ENCODE results near the gene SIGLEC10.

SIGLEC10 gene

GRCh38 chr19:51386882-51387520 lies 30.4 kb downstream of the SIGLEC10 start:
- H3K9me3 Mint-ChIP-seq: no peaks in the 10 kb centered on the region
- H3K27me3 Mint-ChIP-seq: no peaks in the 10 kb centered on the region
- H3K27ac Mint-ChIP-seq: no peak overlapping the region
- peaks cover 7% of the 10 kb centered on the region for H3K4me1 Mint-ChIP-seq
- H3K4me3 Mint-ChIP-seq: peak overlapping the region; percentile 49
- H3K36me3 Mint-ChIP-seq: no peaks in the 10 kb centered on the region

GRCh38 chr19:51382004-51382403 lies 35.4 kb downstream of the SIGLEC10 start:
- Mint-ChIP-seq H3K9me3 (no peaks in the 10 kb centered on the region), H3K27ac (no peak overlapping the region), H3K4me1 (peaks cover 12% of the 10 kb centered on the region), H3K36me3 (peaks cover 2% of the 10 kb centered on the region), H3K4me3 (no peak overlapping the region), H3K27me3 (no peaks in the 10 kb centered on the region)

GRCh38 chr19:51380379-51380778 lies 37.1 kb downstream of the SIGLEC10 start:
- Mint-ChIP-seq H3K27ac (no peak overlapping the region), H3K9me3 (no peaks in the 10 kb centered on the region), H3K27me3 (no peaks in the 10 kb centered on the region), H3K4me3 (no peak overlapping the region), H3K36me3 (peaks cover 2% of the 10 kb centered on the region), H3K4me1 (peaks cover 26% of the 10 kb centered on the region)

- Mint-ChIP-seq H3K27ac (no peak overlapping the region), H3K4me1 (peaks cover 53% of the 10 kb centered on the region), H3K9me3 (no peaks in the 10 kb centered on the region), H3K36me3 (peaks cover 2% of the 10 kb centered on the region), H3K27me3 (no peaks in the 10 kb centered on the region), H3K4me3 (no peak overlapping the region)
These were observed 40.0 kb downstream of the SIGLEC10 start for GRCh38 chr19:51377422-51377821.

- no peaks in the 10 kb centered on the region for H3K9me3 Mint-ChIP-seq
- H3K27ac Mint-ChIP-seq: no peak overlapping the region
- no peaks in the 10 kb centered on the region for H3K27me3 Mint-ChIP-seq
- peak overlapping the region; percentile 43 for H3K4me3 Mint-ChIP-seq
- peaks cover 69% of the 10 kb centered on the region for H3K4me1 Mint-ChIP-seq
- H3K36me3 Mint-ChIP-seq: peaks cover 2% of the 10 kb centered on the region
These were observed 41.8 kb downstream of the SIGLEC10 start for GRCh38 chr19:51375504-51376221.

- Mint-ChIP-seq H3K4me1 (peaks cover 70% of the 10 kb centered on the region), H3K9me3 (no peaks in the 10 kb centered on the region), H3K36me3 (no peaks in the 10 kb centered on the region), H3K4me3 (peak within 1 kb of the TSS; percentile 84), H3K27ac (peak within 1 kb of the TSS; percentile 81), H3K27me3 (no peaks in the 10 kb centered on the region)
These were observed 44.6 kb downstream of the SIGLEC10 start, which contains the start of gene NKG7 for GRCh38 chr19:51372649-51373504. TSS of gene NKG7 (minus strand) at chr19:51372654. CDS start at chr19:51372535, 119 bp downstream.

- no peaks in the 10 kb centered on the region for H3K9me3 Mint-ChIP-seq
- H3K4me3 Mint-ChIP-seq: peak overlapping the region; percentile 84
- H3K4me1 Mint-ChIP-seq: peaks cover 74% of the 10 kb centered on the region
- peak overlapping the region; percentile 81 for H3K27ac Mint-ChIP-seq
- no peaks in the 10 kb centered on the region for H3K36me3 Mint-ChIP-seq
- H3K27me3 Mint-ChIP-seq: no peaks in the 10 kb centered on the region
These were observed 45.3 kb downstream of the SIGLEC10 start for GRCh38 chr19:51372021-51372648.

- no peaks in the 10 kb centered on the region for H3K36me3 Mint-ChIP-seq
- peak overlapping the region; percentile 43 for H3K27ac Mint-ChIP-seq
- H3K27me3 Mint-ChIP-seq: no peaks in the 10 kb centered on the region
- H3K4me1 Mint-ChIP-seq: peaks cover 77% of the 10 kb centered on the region
- H3K9me3 Mint-ChIP-seq: no peaks in the 10 kb centered on the region
- peak overlapping the region; percentile 84 for H3K4me3 Mint-ChIP-seq
These were observed 46.2 kb downstream of the SIGLEC10 start for GRCh38 chr19:51371186-51371690.

- peak overlapping the region; percentile 84 for H3K4me3 Mint-ChIP-seq
- peaks cover 75% of the 10 kb centered on the region for H3K4me1 Mint-ChIP-seq
- no peaks in the 10 kb centered on the region for H3K9me3 Mint-ChIP-seq
- peak overlapping the region; percentile 77 for H3K27ac Mint-ChIP-seq
- no peaks in the 10 kb centered on the region for H3K36me3 Mint-ChIP-seq
- H3K27me3 Mint-ChIP-seq: no peaks in the 10 kb centered on the region
These were observed 47.2 kb downstream of the SIGLEC10 start for GRCh38 chr19:51370230-51370629.

- no peaks in the 10 kb centered on the region for H3K27me3 Mint-ChIP-seq
- peaks cover 74% of the 10 kb centered on the region for H3K4me1 Mint-ChIP-seq
- peak within 1 kb of the TSS; percentile 91 for H3K27ac Mint-ChIP-seq
- H3K36me3 Mint-ChIP-seq: no peaks in the 10 kb centered on the region
- no peaks in the 10 kb centered on the region for H3K9me3 Mint-ChIP-seq
- peak within 1 kb of the TSS; percentile 100 for H3K4me3 Mint-ChIP-seq
These were observed 48.8 kb downstream of the SIGLEC10 start, which contains the start of gene CLDND2 for GRCh38 chr19:51368366-51369282. TSS of gene CLDND2 (minus strand) at chr19:51369003. CDS start at chr19:51368577, 426 bp downstream.

GRCh38 chr19:51367565-51368365 lies 49.7 kb downstream of the SIGLEC10 start:
- H3K27ac Mint-ChIP-seq: peak overlapping the region; percentile 91
- no peaks in the 10 kb centered on the region for H3K36me3 Mint-ChIP-seq
- H3K4me1 Mint-ChIP-seq: peaks cover 72% of the 10 kb centered on the region
- no peaks in the 10 kb centered on the region for H3K27me3 Mint-ChIP-seq
- H3K4me3 Mint-ChIP-seq: peak overlapping the region; percentile 100
- no peaks in the 10 kb centered on the region for H3K9me3 Mint-ChIP-seq

- H3K27ac Mint-ChIP-seq: peak overlapping the region; percentile 91
- H3K4me1 Mint-ChIP-seq: peaks cover 72% of the 10 kb centered on the region
- H3K27me3 Mint-ChIP-seq: no peaks in the 10 kb centered on the region
- H3K4me3 Mint-ChIP-seq: peak overlapping the region; percentile 100
- no peaks in the 10 kb centered on the region for H3K9me3 Mint-ChIP-seq
- no peaks in the 10 kb centered on the region for H3K36me3 Mint-ChIP-seq
These were observed 50.2 kb downstream of the SIGLEC10 start for GRCh38 chr19:51367255-51367564.

GRCh38 chr19:51366389-51367254 lies 50.8 kb downstream of the SIGLEC10 start:
- H3K4me3 Mint-ChIP-seq: peak overlapping the region; percentile 100
- peak overlapping the region; percentile 91 for H3K27ac Mint-ChIP-seq

More at GRCh38 chr19:51366389-51367254, 50.8 kb downstream of the SIGLEC10 start:
- H3K4me1 Mint-ChIP-seq: peaks cover 70% of the 10 kb centered on the region
- no peaks in the 10 kb centered on the region for H3K9me3 Mint-ChIP-seq
- no peaks in the 10 kb centered on the region for H3K27me3 Mint-ChIP-seq
- H3K36me3 Mint-ChIP-seq: no peaks in the 10 kb centered on the region

All from activated naive CD4-positive, alpha-beta T cell treated with anti-CD3 and anti-CD28 coated beads, Interleukin-2, amount 50 U/mL, for 24 hours (primary cell).